ENCODE results near the gene NUS1. TPM values are rescaled to one million over a fixed set of nuclear protein-coding genes. Genes with fewer than 3 reads are reported as not detected.

The NUS1 gene
- total and polyA plus RNA-seq, 9 of the 15 experiments (the other 6 are each of a cell fraction or from before 2014, with no cell fraction given) = 16.3 to 53.7 (median 26.4) TPM

GRCh38 chr6:117674991-117675657 is at the start of gene NUS1 (continued):
- TF ChIP-seq CTCFL (IDR thresholded peaks at IDR 0.05; ENCODE audit: borderline replicate concordance, insufficient read depth, low read depth, low read length, poor library complexity, severe bottlenecking) (peak; percentile 86), HDAC1 (IDR thresholded peaks at IDR 0.05) (peak in 1 of 2 experiments; percentile 76; a peak in 3 of 4 replicates), YY1 (IDR thresholded peaks at IDR 0.05; ENCODE audit: borderline replicate concordance in 1 of 3, control insufficient read depth in 1 of 3, extremely low read depth in 1 of 3, insufficient read depth in 3 of 3, insufficient read length in 1 of 3, insufficient replicate concordance in 2 of 3, low read depth in 1 of 3, low read length in 2 of 3) (peak in 2 of 3 experiments; percentile 86 to 88), RBBP5 (IDR thresholded peaks at IDR 0.05; ENCODE audit: borderline replicate concordance, insufficient read depth, low read length, poor library complexity, severe bottlenecking) (peak; percentile 70), TOE1 (IDR thresholded peaks at IDR 0.05; ENCODE audit: borderline replicate concordance) (peak; percentile 87), TOE1 (CRISPR knock-in tag; IDR thresholded peaks at IDR 0.05; ENCODE audit: borderline replicate concordance, low read depth) (no peak), ARNT (IDR thresholded peaks at IDR 0.05) (0 out of 4 replicates have a peak, but pooled peaks of 1 of the 2 experiments have one; percentile 16), KLF16 (IDR thresholded peaks at IDR 0.05) (no peak), DIDO1 (tag; IDR thresholded peaks at IDR 0.05; ENCODE audit: low read depth) (0 out of 2 replicates have a peak, but pooled peaks have one; percentile 53), ZNF384 (IDR thresholded peaks at IDR 0.05; ENCODE audit: low read depth, low read length) (no peak), NBN (IDR thresholded peaks at IDR 0.05; ENCODE audit: low read depth) (peak; percentile 81), RAD51 (IDR thresholded peaks at IDR 0.05; ENCODE audit: borderline replicate concordance, low read depth) (peak; percentile 77), NCOA1 (IDR thresholded peaks at IDR 0.05; ENCODE audit: low read depth) (peak; percentile 58; the same call in 1 of the 2 replicates), ZBTB49 (CRISPR knock-in tag; IDR thresholded peaks at IDR 0.05; ENCODE audit: borderline replicate concordance) (no peak; the same call in 1 of the 2 replicates), CTBP1 (IDR thresholded peaks at IDR 0.05; ENCODE audit: borderline replicate concordance) (peak; percentile 68), NR1H2 (CRISPR knock-in tag; IDR thresholded peaks at IDR 0.05) (0 out of 2 replicates have a peak, but pooled peaks have one; percentile 71), EHMT2 (IDR thresholded peaks at IDR 0.05) (peak; percentile 12; the same call in 1 of the 2 replicates), FOXM1 (IDR thresholded peaks at IDR 0.05; ENCODE audit: low read depth) (peak; percentile 69; the same call in 1 of the 2 replicates), FOXM1 (CRISPR knock-in tag; IDR thresholded peaks at IDR 0.05; ENCODE audit: low read depth) (peak; percentile 61; the same call in 1 of the 2 replicates), SREBF2 (CRISPR knock-in tag; IDR thresholded peaks at IDR 0.05) (0 out of 2 replicates have a peak, but pooled peaks have one; percentile 51), FOSL1 (tag; conservative IDR thresholded peaks at IDR 0.05) (0 out of 2 replicates have a peak, but pooled peaks have one; percentile 16)
